IPS-18c (cell line): Measurements from ENCODE around the gene AMOT.

Experiments used
- H3K4me3 ChIP-seq: 2 replicates; pipeline ENCODE4 v1.7.0; 2013; ENCODE audit warnings: low read depth, mild to moderate bottlenecking, low read length, moderate library complexity; ENCODE audit not compliant: insufficient read depth
- H3K9me3 ChIP-seq: one replicate; pipeline ENCODE4 v1.6.1; 2013; ENCODE audit warnings: mild to moderate bottlenecking, low read length, moderate library complexity; ENCODE audit not compliant: control insufficient read depth, insufficient read depth

The AMOT gene

DNA sequence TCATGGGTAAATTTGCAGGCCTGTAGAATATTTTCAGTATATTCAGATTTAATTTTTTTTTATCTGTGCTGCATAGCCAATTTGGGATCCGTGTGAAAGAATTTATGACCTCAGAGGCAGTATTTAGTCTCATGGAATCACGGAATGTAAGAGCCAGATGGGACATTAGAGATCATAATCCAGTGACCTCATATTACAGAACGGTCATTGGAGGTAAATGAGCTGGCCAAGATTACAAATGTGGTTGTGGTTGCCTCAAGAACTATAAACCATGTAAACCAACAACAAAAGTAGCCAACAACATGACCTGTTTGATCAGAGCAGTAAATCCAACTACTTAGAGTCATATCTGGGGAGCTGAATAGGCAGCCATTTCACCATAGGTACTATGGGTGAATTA, 71.6 kb downstream of the AMOT start:
- no peak overlapping the region for H3K4me3 ChIP-seq
- no peaks in the 10 kb centered on the region for H3K9me3 ChIP-seq

DNA sequence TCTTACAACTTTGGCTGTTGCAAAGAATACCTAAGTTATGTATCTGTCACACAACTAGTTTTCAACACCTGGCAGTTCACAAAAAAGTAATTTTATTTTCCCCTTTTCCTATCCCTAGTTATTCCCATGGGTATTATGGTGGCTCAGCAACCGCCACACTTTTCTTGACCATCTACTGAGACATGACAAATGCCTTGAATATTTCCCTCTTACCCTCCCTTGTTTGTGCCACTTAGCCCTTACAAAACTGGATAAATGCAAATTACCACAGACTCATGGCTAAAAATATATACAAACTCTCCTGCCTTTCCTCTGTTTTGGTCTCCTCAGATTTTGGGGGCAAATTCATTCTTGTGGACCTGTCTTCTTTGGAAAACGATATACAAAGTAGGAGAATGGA, 72.1 kb downstream of the AMOT start:
- Histone ChIP-seq H3K9me3 (no peaks in the 10 kb centered on the region), H3K4me3 (no peak overlapping the region)

DNA sequence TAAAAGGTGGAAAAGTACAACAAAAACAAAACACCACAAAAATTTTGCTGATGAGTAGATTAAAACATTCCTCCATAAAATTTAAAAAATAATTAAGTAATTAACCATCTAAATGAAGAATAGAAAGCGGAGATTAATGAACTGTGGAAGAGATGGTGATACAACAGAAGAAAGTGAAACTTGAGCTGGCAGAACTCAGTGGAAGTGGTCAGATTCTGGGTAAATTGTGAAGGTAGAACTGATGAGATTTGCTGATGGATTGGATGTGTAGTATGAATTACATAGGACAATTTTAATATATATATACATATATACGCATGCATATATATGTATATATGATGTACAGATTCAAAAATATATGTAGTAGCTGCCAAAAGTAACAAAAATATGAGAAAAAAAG, 73.9 kb downstream of the AMOT start:
- H3K9me3 ChIP-seq: no peaks in the 10 kb centered on the region

DNA sequence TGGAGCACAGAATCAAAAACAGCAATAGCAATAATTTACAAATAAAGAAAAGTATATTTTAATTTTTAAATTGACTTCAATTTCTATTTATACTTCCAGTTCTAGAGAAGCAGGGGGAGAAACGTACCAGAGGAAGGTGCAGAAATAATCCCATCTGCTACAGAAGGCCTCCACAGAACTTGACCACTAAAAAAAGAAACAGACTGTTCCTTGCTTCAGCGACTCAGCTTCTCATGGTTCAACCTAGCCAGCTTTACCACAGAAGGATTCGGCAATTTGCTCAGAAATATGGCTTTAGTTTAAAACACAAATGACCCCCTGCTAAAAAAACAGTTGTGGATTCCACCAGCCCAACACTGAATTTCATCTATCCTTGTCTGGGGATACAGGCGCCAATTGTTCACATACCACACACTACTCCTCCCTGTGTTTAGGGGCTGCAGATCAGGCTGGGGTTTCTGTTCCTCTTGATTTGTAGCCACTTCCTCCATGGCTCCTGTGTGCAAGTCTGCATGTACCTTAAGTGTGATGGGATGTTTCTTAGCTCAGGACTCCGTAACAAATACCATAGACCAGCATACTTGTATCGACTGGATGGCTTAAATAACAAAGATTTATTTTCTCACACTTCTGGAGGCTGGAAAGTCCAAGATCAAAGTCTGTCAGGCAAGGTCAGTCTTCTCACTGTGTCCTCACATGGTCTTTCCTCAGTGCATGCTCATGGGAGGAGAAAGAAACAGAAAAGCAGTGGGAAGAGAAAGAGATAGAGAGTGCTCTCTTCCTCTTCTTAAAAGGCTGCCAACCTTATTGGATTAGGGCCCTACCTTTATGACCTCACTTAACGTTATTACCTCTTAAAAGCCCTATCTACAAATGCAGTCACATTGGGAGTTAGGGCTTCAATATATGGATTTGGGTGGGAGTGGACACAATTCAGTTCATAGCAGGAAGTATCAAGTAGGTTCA, 79.1 kb downstream of the AMOT start:
- no peak overlapping the region for H3K4me3 ChIP-seq
- H3K9me3 ChIP-seq: no peaks in the 10 kb centered on the region

More for the DNA sequence above, 73.9 kb downstream of the AMOT start:
- H3K4me3 ChIP-seq: no peak overlapping the region

DNA sequence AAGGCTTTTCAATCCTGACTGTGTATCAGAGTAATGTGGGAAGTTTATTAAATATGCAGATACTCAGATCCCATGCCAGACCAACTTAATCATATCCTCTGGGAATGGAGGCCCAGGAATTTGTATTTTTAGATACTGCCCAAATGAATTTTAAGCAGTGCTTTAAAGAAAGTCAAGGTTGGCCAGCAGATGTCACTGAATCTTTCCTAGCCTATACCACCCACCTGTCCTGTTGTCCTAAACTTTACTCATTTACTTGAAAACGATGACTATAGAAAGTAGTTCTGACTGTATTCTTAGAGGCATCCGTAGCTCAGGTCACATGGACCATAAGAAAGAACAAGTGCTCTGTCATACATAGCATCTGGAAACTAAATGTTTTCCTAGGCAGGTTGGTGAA, 79.9 kb downstream of the AMOT start:
- Histone ChIP-seq H3K4me3 (no peak overlapping the region), H3K9me3 (no peaks in the 10 kb centered on the region)

DNA sequence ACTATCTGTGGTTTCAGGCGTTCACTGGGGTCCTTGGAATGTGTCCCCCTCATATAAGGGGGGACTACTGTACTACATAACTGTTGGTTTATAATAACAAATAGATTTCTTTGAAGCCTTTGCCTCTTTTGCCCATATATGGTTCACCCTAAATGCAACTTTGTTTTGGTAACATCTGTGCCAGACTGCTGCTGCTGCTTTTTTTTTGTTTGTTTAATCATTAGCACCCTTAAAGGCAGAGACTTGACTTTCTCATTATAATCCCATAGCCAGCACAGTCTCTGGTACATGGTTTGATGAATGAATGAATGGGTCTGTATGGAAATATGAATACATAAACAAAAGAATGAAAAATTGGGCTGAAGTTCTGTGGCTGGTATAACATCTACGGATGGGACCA, 80.7 kb downstream of the AMOT start:
- no peaks in the 10 kb centered on the region for H3K9me3 ChIP-seq
- H3K4me3 ChIP-seq: no peak overlapping the region

DNA sequence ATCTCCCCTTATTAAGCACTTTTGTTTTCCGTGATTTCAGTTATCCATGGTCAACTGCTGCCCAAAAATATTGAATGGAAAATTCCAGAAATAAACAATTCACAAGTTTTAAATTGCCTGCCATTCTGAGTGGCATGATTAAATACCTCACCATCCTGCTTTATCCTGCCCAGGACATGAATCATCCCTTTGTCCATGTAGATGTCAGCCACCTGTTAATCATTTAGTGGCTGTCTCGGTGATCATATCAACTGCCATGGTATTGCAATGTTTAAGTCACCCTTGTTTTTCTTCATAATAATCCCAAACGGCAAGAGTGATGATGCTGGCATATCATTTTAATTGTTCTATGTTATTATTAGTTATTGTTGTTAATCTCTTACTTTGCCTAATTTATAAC, 81.1 kb downstream of the AMOT start:
- no peaks in the 10 kb centered on the region for H3K9me3 ChIP-seq
- H3K4me3 ChIP-seq: no peak overlapping the region

DNA sequence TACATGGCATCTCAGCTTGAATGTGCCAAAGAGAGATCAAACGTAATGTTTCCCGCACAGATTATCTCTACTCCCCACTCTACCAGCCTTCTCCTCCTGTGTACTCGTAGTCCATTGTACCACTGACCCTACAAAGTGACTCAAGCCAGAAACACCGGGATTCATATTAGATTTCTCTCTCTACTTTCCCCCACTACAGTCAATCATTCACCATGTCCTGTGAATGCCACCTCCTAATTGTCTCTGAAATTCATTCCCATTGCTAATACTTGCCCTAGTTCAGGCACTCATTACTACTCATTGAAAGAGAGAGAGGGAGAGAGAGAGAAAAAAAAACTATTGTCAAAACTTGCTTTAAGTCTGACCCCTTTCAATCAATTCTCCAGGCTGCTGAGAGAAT, 82.7 kb downstream of the AMOT start:
- no peak overlapping the region for H3K4me3 ChIP-seq
- H3K9me3 ChIP-seq: no peaks in the 10 kb centered on the region

DNA sequence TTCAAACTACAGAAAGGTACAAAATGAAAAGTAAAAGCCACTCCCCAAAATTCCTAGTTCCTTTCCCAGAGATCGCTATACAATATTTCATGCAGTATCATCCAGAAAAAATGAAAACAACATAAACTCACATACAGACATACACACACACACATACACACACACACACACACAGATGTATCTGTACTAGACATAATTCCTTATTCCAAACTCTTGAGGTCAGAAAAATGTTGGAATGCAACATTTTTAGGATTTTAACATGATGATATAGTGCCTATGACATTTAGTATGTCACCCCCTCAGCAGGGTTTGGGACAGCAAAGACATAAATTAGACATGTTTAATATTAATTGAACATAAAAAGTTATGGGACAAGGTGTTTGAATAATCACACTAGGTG, 87.5 kb downstream of the AMOT start:
- Histone ChIP-seq H3K9me3 (no peaks in the 10 kb centered on the region), H3K4me3 (no peak overlapping the region)

DNA sequence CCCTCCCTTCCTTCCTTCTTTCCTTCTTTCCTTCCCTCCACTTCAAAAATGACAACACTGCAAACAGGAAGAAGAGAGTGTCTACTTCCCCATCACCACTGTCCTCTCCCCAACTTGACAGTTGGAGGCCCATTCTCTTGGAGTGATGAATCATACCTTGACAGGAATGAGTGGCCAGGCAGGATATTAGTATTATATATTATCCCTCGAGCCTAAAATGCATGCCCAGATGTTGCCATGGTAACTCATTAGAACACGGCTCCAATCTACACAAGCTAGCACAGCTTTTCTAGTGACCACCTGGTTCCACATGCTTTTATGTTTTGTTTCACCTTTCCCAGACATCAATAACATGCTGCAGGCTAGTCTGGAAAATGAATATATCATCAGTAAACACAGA, 89.6 kb downstream of the AMOT start:
- no peak overlapping the region for H3K4me3 ChIP-seq
- no peaks in the 10 kb centered on the region for H3K9me3 ChIP-seq

DNA sequence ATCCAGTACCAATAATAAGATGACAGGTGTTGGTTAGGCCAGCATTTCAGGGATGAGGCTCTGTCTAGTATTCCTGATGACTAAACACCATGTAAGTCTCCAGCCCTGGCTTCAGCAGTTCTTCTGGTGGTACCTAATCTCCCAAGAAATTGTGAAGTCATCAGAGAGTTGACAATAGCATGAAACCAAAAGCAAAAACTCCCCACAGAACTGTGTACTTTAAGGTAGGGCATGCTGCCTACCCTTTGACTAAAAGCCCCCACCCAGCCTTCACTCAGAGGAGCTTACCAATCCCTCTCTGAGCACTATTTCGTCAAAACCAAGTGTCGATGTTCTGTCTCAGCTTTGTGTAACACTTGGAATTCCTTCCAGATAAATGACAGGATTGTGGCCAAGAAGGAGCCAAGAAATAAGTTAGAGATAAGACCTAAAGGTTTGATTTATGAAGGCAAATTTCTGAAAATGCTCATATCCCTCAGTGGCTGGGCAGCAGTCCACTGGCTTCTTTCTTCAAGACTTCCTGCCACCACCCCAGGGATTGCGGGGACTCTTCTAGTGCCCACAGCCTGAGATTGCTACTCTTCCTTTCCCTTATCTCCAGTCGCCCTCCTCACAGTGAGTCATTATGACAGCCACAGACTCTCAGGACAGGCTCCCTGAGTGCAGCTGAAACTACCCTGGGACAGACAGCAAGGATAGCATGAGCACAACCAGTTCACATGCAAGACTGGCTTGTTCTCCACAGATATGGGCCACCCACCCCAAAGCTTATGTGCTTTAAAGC, 93.6 kb downstream of the AMOT start:
- no peaks in the 10 kb centered on the region for H3K9me3 ChIP-seq
- no peak overlapping the region for H3K4me3 ChIP-seq

DNA sequence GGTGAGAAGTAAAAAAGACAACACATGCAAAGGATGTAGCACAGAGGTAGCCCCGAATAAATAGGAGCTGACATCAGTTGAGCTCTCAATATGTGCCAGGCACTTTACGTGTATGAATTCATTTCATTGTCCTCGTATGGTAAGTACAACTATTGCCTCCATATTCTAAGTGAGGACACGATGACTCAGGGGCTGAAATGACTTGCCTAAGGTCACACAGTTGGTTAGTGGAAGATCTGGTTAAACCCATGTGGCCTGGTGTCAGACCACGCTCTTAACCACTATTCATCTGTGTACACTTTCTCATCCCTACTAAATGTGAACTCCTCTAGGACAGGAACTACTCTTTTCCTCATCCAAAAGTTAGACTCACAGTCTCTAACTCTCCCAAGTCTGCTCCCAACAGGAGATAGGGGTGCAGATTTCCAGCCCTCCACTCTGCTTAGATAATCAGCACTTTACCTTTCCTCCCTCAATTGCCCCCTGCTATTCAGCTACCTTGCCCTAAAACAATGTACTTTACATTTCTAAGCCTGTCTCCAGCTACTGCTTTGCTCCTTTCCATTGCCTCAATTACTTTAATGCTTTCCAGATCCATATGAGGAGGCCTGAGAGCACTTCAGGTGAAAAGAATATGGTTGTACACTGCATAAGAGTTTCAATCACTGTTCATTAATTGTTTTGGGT, 102.1 kb downstream of the AMOT start:
- Histone ChIP-seq H3K9me3 (no peaks in the 10 kb centered on the region), H3K4me3 (no peak overlapping the region)

DNA sequence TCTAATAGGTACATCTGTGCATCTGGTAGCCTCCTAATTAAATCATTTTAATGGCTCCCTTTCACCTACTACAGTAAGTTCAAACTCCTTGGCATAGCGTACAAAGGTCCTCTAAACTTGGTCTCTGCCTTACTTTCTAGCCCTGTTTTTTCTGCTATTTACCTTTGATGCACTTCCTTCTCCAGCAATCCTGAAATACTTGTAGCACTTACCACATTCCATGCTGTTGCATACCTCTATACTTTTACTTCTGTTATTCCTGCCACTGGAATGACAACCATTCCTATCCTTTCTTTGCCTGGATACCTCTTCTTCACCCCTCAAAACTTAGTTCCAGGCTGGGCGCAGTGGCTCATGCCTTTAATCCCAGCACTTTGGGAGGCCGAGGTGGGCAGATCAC, 104.3 kb downstream of the AMOT start:
- no peak overlapping the region for H3K4me3 ChIP-seq
- H3K9me3 ChIP-seq: peaks cover 2% of the 10 kb centered on the region

DNA sequence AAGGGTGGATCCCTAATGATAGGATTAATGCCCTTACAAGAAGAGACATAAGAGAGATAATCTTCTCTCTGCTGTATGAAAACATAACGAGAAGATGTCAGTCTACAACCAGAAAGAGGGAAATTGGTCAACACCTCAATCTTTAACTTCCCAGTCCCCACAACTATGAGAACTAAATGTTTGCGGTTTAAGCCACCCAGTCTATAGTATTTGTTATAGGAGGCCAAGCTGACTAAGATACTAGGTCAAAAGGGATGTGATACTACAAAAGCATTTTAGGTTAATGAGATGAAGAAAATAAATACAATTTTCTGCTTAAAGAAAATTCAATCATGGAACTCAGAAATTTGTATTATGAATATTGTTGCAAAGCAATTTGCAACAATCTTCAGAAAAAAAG, 105.5 kb downstream of the AMOT start:
- H3K4me3 ChIP-seq: no peak overlapping the region
- H3K9me3 ChIP-seq: peaks cover 3% of the 10 kb centered on the region

DNA sequence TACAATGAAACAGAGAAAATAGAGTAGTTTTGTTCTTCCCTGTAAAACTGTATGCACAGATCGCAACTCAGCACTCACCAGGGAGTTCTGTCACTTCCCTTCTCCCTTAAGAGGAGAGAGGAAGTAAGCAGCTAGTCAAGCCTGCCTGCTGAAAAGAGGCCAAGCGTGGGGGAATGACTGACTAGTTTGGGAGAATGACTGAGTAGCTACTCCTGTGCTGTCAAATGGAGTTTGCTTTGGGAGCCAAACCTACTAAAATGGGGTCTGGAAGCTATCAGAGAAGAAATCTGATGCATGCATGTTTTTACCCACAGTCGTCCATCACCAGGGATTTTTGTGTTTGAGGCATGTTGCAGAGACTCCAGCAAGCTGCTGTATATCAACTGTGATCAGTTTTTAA, 106.3 kb downstream of the AMOT start:
- H3K9me3 ChIP-seq: peaks cover 3% of the 10 kb centered on the region
- H3K4me3 ChIP-seq: no peak overlapping the region

DNA sequence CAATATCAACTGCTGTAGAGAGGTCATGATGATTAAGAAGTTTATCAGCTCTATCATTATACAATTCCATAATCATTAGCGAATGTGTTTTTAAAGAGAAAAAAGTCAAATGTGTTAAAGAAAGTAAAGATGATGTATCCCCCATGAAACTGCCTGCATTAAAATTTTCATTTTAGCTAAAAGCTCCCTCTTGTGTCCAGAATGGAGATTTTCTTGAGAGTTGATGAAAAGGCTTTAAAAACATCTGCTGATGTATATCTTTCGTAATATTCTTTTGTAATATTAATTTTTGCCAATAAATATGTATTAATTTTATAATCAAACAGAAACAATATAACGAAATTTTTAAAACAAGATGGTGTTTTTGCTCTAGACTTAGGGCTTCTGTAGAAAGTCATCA, 108.8 kb downstream of the AMOT start:
- Histone ChIP-seq H3K9me3 (peaks cover 3% of the 10 kb centered on the region), H3K4me3 (no peak overlapping the region)
